Progenitor cell of endocrine pancreas (in vitro differentiated cells): ENCODE results near the gene CTNNBL1. TPM values are rescaled to one million over a fixed set of nuclear protein-coding genes. Genes with fewer than 3 reads are reported as not detected.
A peak's percentile ranks its signal among the peaks of the same experiment; 100 is the strongest.

Experiments
- DNase-seq: peaks from one replicate; pipeline ENCODE4 v3.0.0; 2021; ENCODE audit warnings: low spot score; ENCODE audit not compliant: unreplicated experiment
- H3K27ac Mint-ChIP-seq: 2 replicates; pipeline ENCODE4 v1.8.0; 2021; ENCODE audit warnings: mild to moderate bottlenecking, moderate library complexity, mixed read lengths
- H3K27me3 Mint-ChIP-seq: 2 replicates; pipeline ENCODE4 v1.8.0; 2021; ENCODE audit warnings: mixed read lengths
- H3K36me3 Mint-ChIP-seq: 2 replicates; pipeline ENCODE4 v1.8.0; 2022; ENCODE audit warnings: mixed read lengths; ENCODE audit not compliant: insufficient read depth
- H3K4me1 Mint-ChIP-seq: 2 replicates; pipeline ENCODE4 v1.8.0; 2021; ENCODE audit warnings: low read depth, mixed read lengths
- H3K4me3 Mint-ChIP-seq: 2 replicates; pipeline ENCODE4 v1.8.0; 2021; ENCODE audit warnings: low read depth, mild to moderate bottlenecking, moderate library complexity, mixed read lengths
- H3K9me3 Mint-ChIP-seq: 2 replicates; pipeline ENCODE4 v1.8.0; 2021; ENCODE audit warnings: low read depth, mixed read lengths
- CTCF ChIP-seq: fragments of 200-600 bp; sonication (generic); IDR thresholded peaks from one replicate; pipeline ENCODE4 v1.5.0; 2021; ENCODE audit warnings: antibody characterized with exemption, mild to moderate bottlenecking; ENCODE audit not compliant: unreplicated experiment
- total RNA-seq: library from RNA; stranded (reverse); gene quantifications from 2 replicates; pipeline ENCODE4 v1.2.1, GENCODE V29; 2021

CTNNBL1 gene
- total RNA-seq, 1 donor from 2014 or later, result 60.4 TPM

- no peak for TF ChIP-seq CTCF
- DNase-seq, result no peak
- Mint-ChIP-seq H3K36me3 (peaks cover 12% of the 10 kb centered on the region), H3K27ac (no peak overlapping the region), H3K4me3 (no peak overlapping the region), H3K9me3 (peaks cover 5% of the 10 kb centered on the region), H3K4me1 (peaks cover 11% of the 10 kb centered on the region), H3K27me3 (no peaks in the 10 kb centered on the region)
Observed at GRCh38 chr20:37706298-37706697, 12.5 kb downstream of the CTNNBL1 start.

DNA sequence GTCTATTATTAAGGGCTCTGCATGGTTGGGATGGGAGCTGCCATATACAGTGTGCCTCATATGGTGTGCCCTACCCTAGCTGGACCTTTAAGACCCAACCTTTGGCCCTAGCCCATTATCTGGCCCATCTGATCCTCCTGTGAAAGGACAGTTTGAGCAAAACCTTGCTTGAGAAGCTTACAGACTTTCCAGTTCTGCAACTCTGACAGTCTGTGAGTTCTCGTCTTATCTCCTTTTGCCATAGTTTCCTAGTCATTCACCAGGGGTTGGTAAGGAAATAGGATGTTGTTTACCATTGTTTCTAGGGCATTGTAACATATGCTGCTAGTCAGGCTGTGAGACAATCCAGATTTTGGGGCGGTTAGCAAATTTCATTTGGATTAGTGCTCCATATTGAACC, 17.2 kb downstream of the CTNNBL1 start:
- peaks cover 5% of the 10 kb centered on the region for H3K9me3 Mint-ChIP-seq
- no peak for TF ChIP-seq CTCF
- DNase-seq, result no peak
- H3K36me3 Mint-ChIP-seq, result peaks cover 13% of the 10 kb centered on the region
- no peaks in the 10 kb centered on the region for H3K27me3 Mint-ChIP-seq
- peaks cover 29% of the 10 kb centered on the region for H3K4me1 Mint-ChIP-seq
- peak overlapping the region; percentile 27 for H3K27ac Mint-ChIP-seq
- no peak overlapping the region for H3K4me3 Mint-ChIP-seq

DNA sequence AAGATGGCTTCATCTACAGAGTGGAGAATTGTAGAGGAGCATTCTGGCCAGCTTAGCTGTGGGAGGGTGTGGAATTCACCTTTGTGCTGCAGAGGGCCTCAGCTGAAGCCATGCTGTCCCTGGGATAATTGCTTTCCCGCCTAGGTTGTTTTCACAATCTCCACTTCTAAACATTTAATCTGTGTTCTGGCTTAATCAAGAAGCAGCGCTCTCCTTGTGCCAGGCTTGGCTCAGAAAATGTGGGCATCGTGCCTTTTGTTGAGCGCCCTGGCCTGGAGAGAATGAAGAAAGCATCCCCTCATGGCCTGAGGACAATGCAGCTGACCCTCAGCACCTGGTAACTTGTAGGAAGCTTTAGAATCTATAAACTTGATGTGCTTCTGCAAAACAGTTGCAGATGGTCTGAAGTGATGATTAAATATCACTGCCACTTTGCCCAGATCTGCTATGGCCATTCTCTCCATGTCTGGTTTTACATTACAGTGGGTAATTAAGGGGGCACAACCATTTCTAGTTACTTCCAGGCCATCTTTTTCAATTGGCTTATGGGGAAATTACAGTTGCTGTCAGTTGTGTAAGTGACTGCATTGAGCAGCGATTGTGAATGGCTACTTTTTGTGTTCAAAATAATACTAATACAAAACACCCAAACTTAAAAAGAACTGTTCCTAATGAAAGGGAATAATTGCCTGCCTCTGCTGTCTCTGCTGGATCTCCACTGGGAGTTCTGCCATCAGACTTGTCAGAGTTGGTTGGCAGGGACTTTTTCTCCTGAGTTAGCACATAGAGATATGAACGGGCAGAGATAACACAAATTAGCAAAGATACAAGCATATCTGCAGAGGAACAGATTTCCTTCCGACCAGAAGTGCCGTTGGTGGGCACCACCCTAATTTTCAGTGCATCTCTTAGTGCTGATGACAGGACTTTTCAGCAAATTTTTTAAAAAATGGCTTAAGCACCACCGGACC, 18.4 kb downstream of the CTNNBL1 start:
- no peak for TF ChIP-seq CTCF
- Mint-ChIP-seq H3K36me3 (peaks cover 10% of the 10 kb centered on the region), H3K27ac (peak overlapping the region; percentile 42), H3K9me3 (no peaks in the 10 kb centered on the region), H3K4me1 (peaks cover 34% of the 10 kb centered on the region), H3K27me3 (no peaks in the 10 kb centered on the region), H3K4me3 (no peak overlapping the region)
- DNase-seq, result no peak

DNA sequence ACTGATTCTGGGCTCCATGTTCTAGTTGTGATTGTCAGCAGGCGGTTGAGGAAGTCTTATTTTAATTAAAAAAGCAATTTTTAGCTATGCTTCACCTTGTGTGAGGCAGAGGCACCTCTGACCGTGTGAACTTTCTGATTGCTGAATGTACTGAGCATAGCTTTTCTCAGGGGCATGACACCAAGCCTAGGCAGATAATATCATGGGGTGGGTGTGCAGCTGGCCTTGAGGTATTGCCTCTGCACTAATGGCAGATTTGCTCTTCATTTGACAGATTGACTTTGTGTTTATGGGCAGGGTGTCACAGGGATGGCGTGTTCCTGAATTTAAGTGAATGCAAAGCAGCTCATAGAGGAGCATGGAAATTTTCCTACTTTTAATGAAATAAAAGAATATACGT, 19.6 kb downstream of the CTNNBL1 start:
- Mint-ChIP-seq H3K27ac (no peak overlapping the region), H3K4me1 (peaks cover 39% of the 10 kb centered on the region), H3K9me3 (no peaks in the 10 kb centered on the region), H3K36me3 (peaks cover 11% of the 10 kb centered on the region), H3K4me3 (no peak overlapping the region), H3K27me3 (no peaks in the 10 kb centered on the region)
- TF ChIP-seq CTCF, result no peak
- no peak for DNase-seq

GRCh38 chr20:37714978-37715672, 21.3 kb downstream of the CTNNBL1 start:
- Mint-ChIP-seq H3K27ac (no peak overlapping the region), H3K4me3 (no peak overlapping the region), H3K36me3 (peaks cover 8% of the 10 kb centered on the region), H3K4me1 (peaks cover 35% of the 10 kb centered on the region), H3K27me3 (no peaks in the 10 kb centered on the region), H3K9me3 (peaks cover 7% of the 10 kb centered on the region)
- DNase-seq, result no peak
- no peak for TF ChIP-seq CTCF
